ENCODE measurements around the gene CHD1L. TPM values are rescaled to one million over a fixed set of nuclear protein-coding genes. Genes with fewer than 3 reads are reported as not detected.
"Not testable (repeated sequence)": the region's sequence is repeated elsewhere in the genome, so short reads cannot be mapped to it uniquely, and the experiment has no call there.

CHD1L gene
- total and polyA plus RNA-seq, 2 of the 13 experiments (the other 11 are each of a cell fraction or from before 2014, with no cell fraction given) = 74.3 to 111 TPM

- TF ChIP-seq TCF12 (IDR thresholded peaks at IDR 0.05); HNF4G (IDR thresholded peaks at IDR 0.05; ENCODE audit: borderline replicate concordance, low read depth, low read length); EP300 (CRISPR knock-in tag; IDR thresholded peaks at IDR 0.05; ENCODE audit: borderline replicate concordance): not testable (repeated sequence)
- peak; percentile 62; the same call in 1 of the 2 replicates for TF ChIP-seq TCF12 (CRISPR knock-in tag; IDR thresholded peaks at IDR 0.05)
- 0 out of 2 replicates have a peak, but pooled peaks have one; percentile 25 for TF ChIP-seq ELF3 (CRISPR knock-in tag; IDR thresholded peaks at IDR 0.05)
- peak; percentile 71; the same call in 1 of the 2 replicates for TF ChIP-seq ZNF580 (CRISPR knock-in tag; IDR thresholded peaks at IDR 0.05; ENCODE audit: borderline replicate concordance, low read depth)
- TF ChIP-seq PPARG (CRISPR knock-in tag; conservative IDR thresholded peaks at IDR 0.05) = peak; percentile 54; the same call in 1 of the 2 replicates
- TF ChIP-seq KLF16 (CRISPR knock-in tag; IDR thresholded peaks at IDR 0.05) = peak in 1 of 2 experiments; percentile 65; a peak in 2 of 4 replicates
- 0 out of 2 replicates have a peak, but pooled peaks have one; percentile 59 for TF ChIP-seq MIXL1 (CRISPR knock-in tag; IDR thresholded peaks at IDR 0.05)
- TF ChIP-seq ARID5B (CRISPR knock-in tag; IDR thresholded peaks at IDR 0.05) = peak; percentile 90
- TF ChIP-seq HNF1A (IDR thresholded peaks at IDR 0.05; ENCODE audit: low read depth) = peak; percentile 57; the same call in 1 of the 2 replicates
- TF ChIP-seq HNF1A (CRISPR knock-in tag; IDR thresholded peaks at IDR 0.05; ENCODE audit: borderline replicate concordance) = peak; percentile 68; the same call in 1 of the 2 replicates
- peak; percentile 56; the same call in 1 of the 2 replicates for TF ChIP-seq ARNTL (CRISPR knock-in tag; IDR thresholded peaks at IDR 0.05)
- peak; percentile 34; the same call in 1 of the 2 replicates for TF ChIP-seq HNF4G (CRISPR knock-in tag; IDR thresholded peaks at IDR 0.05; ENCODE audit: borderline replicate concordance, low read depth)
- TF ChIP-seq ZNF503 (CRISPR knock-in tag; IDR thresholded peaks at IDR 0.05) = peak; percentile 69
- peak; percentile 37; the same call in 1 of the 2 replicates for TF ChIP-seq FOXJ3 (CRISPR knock-in tag; IDR thresholded peaks at IDR 0.05; ENCODE audit: borderline replicate concordance)
- TF ChIP-seq EP300 (IDR thresholded peaks at IDR 0.05; ENCODE audit: low read depth in 2 of 2, low read length in 2 of 2) = peak in 1 of 2 experiments; percentile 58; a peak in 2 of 4 replicates
- peak; percentile 78 for TF ChIP-seq FOXO1 (CRISPR knock-in tag; IDR thresholded peaks at IDR 0.05)
These were observed 8.6 kb upstream of the CHD1L start (continued) for GRCh38 chr1:147233903-147234302.
